ENCODE results near the gene FAM186B. TPM values are rescaled to one million over a fixed set of nuclear protein-coding genes. Genes with fewer than 3 reads are reported as not detected.

FAM186B gene
- total RNA-seq, 2 donors from 2014 or later: 0.11 to 0.27 TPM

GRCh38 chr12:49563951-49564685, 41.3 kb downstream of the FAM186B start:
- TF ChIP-seq CTCF (IDR thresholded peaks at IDR 0.05): no peak
- DNase-seq: no peak
- no peaks in the 10 kb centered on the region for H3K27me3 ChIP-seq
- H3K9me3 ChIP-seq: no peaks in the 10 kb centered on the region
- no peak overlapping the region for H3K27ac ChIP-seq
- intact Hi-C loops (cut with DNase I): no loop called here
- H3K4me3 ChIP-seq: no peak overlapping the region
- H3K4me1 ChIP-seq: peaks cover 9% of the 10 kb centered on the region
- no peak overlapping the region for H3K9ac ChIP-seq (ENCODE audit: low read depth in 2 of 2, low read length in 2 of 2)
- peaks cover 17% of the 10 kb centered on the region for H3K36me3 ChIP-seq

GRCh38 chr12:49562831-49563230, 42.6 kb downstream of the FAM186B start:
- DNase-seq: no peak
- Histone ChIP-seq H3K27ac (no peak overlapping the region), H3K36me3 (peaks cover 17% of the 10 kb centered on the region), H3K9me3 (no peaks in the 10 kb centered on the region), H3K4me3 (no peak overlapping the region), H3K9ac (ENCODE audit: low read depth in 2 of 2, low read length in 2 of 2) (no peak overlapping the region), H3K4me1 (peaks cover 4% of the 10 kb centered on the region), H3K27me3 (no peaks in the 10 kb centered on the region)
- intact Hi-C loops (cut with DNase I): no loop called here
- no peak for TF ChIP-seq CTCF (IDR thresholded peaks at IDR 0.05)

DNA sequence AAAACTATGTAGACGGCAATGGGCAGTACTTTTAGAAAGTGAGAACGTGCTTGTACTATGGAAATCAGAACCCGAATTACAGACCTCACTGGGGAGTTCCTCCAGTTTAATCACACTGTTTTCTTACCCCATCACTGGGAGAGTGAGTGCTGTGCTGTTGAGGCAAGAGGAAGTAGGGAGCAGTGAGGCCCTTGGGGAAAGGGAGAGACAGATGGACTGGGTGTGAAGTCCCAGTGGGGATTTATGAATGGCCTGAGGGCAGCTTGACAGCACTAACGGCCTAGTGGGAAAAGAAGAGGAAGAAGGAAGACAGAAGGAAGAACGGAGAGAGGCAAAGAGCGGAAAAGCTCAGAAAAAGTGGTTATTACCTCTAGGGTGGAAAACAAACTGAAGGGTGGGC, 43.2 kb downstream of the FAM186B start:
- intact Hi-C loops (cut with DNase I): no loop called here
- no peaks in the 10 kb centered on the region for H3K9me3 ChIP-seq
- H3K27me3 ChIP-seq: no peaks in the 10 kb centered on the region
- no peak for DNase-seq
- H3K4me1 ChIP-seq: peaks cover 4% of the 10 kb centered on the region
- no peak overlapping the region for H3K4me3 ChIP-seq
- no peak overlapping the region for H3K27ac ChIP-seq
- peaks cover 17% of the 10 kb centered on the region for H3K36me3 ChIP-seq
- TF ChIP-seq CTCF (IDR thresholded peaks at IDR 0.05): no peak
- H3K9ac ChIP-seq (ENCODE audit: low read depth in 2 of 2, low read length in 2 of 2): no peak overlapping the region

DNA sequence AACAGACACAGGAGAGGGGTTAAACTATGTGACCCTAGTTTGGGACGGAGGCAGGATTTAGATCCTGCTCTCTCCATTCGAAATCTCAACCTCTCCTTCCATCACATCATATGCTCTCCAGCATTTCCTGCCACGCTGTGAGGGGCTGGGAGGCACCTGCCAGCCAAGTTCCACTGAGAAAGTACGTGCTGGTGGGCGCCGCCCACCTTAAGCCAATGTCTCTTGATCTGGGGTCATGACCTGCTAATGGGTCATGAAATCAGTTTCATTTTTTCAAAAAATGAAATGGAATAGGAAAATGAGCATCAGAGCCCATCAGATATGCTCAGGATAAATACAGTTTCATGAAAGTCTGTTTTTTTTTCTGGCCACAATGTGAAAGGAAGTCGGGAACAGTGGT, 44.7 kb downstream of the FAM186B start:
- peaks cover 17% of the 10 kb centered on the region for H3K36me3 ChIP-seq
- H3K9me3 ChIP-seq: no peaks in the 10 kb centered on the region
- no peak overlapping the region for H3K9ac ChIP-seq (ENCODE audit: low read depth in 2 of 2, low read length in 2 of 2)
- H3K4me3 ChIP-seq: no peak overlapping the region
- no peak for DNase-seq
- H3K4me1 ChIP-seq: no peaks in the 10 kb centered on the region
- no peak overlapping the region for H3K27ac ChIP-seq
- no peak for TF ChIP-seq CTCF (IDR thresholded peaks at IDR 0.05)
- no peaks in the 10 kb centered on the region for H3K27me3 ChIP-seq
- intact Hi-C loops (cut with DNase I): no loop called here

DNA sequence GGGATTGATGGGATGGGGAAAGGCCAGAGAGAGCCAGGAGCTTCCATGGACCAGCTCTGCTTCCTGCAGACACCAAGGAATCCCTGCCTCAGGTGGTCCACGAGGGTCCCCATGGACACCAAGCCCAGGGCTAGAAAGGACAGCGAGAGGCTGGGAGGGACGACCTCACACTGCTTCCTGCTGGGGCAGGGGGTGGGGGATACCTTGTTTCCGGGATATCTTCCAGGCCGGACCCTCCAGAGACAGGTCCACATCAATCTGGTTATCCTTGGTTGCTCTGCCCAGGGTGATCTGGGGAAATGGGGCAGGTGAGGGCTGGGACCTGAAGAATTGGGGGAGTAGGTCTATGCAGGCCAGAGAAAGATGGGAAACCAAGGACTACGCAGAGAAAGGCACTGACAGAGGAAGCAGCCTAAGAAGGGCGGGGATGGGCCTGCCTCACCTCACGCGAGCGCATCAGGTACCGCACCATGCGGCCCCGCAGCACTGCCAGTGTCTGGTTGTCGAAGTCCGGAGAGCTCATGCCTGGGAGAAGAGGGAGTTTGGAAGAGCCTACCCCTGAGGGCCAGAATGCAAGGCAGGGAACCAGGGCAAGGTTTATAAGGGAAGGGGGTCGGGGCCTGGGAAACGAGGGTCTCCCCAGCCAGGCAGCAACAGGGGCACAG, 46.3 kb downstream of the FAM186B start:
- Histone ChIP-seq H3K27me3 (no peaks in the 10 kb centered on the region), H3K36me3 (peaks cover 9% of the 10 kb centered on the region), H3K9me3 (no peaks in the 10 kb centered on the region), H3K27ac (no peak overlapping the region), H3K4me3 (no peak overlapping the region), H3K4me1 (no peaks in the 10 kb centered on the region), H3K9ac (ENCODE audit: low read depth in 2 of 2, low read length in 2 of 2) (no peak overlapping the region)
- intact Hi-C loops (cut with DNase I): no loop called here
- no peak for DNase-seq
- no peak for TF ChIP-seq CTCF (IDR thresholded peaks at IDR 0.05)
